Measurements from ENCODE around the gene AK5.

DNA sequence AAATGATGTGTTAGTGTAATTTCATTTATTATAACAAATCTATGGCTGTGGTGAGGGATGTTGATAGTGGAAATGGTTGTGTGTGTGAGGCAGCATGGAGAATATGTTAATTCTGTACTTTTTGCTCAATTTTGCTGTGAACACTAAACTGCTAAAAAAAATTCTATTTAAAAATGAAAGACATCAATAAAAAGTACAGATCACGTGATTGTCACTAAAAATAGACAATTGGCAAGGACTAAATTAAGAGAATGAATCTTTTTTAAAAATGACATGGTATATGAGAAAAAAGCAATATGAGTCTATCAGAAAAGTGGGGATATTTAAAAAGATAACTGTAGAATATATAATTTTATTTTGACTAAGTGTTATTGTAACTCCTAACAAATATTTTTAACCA, 46.9 kb upstream of the AK5 start:
- TF ChIP-seq, protein P1, sequence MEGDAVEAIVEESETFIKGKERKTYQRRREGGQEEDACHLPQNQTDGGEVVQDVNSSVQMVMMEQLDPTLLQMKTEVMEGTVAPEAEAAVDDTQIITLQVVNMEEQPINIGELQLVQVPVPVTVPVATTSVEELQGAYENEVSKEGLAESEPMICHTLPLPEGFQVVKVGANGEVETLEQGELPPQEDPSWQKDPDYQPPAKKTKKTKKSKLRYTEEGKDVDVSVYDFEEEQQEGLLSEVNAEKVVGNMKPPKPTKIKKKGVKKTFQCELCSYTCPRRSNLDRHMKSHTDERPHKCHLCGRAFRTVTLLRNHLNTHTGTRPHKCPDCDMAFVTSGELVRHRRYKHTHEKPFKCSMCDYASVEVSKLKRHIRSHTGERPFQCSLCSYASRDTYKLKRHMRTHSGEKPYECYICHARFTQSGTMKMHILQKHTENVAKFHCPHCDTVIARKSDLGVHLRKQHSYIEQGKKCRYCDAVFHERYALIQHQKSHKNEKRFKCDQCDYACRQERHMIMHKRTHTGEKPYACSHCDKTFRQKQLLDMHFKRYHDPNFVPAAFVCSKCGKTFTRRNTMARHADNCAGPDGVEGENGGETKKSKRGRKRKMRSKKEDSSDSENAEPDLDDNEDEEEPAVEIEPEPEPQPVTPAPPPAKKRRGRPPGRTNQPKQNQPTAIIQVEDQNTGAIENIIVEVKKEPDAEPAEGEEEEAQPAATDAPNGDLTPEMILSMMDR (IDR thresholded peaks at IDR 0.05; ENCODE audit: low read depth, low read length, poor library complexity, severe bottlenecking): no peak
- no peak for TF ChIP-seq EZH2phosphoT487 (IDR thresholded peaks at IDR 0.05; ENCODE audit: borderline replicate concordance, low read length)
